HG03060 (cell line): ENCODE results near the gene TELO2.
"Not testable (repeated sequence)": the region's sequence is repeated elsewhere in the genome, so short reads cannot be mapped to it uniquely, and the experiment has no call there.

Experiments used
- ATAC-seq: cut with Tn5 transposase; IDR thresholded peaks from one replicate; pipeline ENCODE4 v1.9.1; 2021; ENCODE audit warnings: low read depth, moderate number of reproducible peaks; ENCODE audit not compliant: unreplicated experiment

Gene TELO2

GRCh38 chr16:1457489-1458245 lies 35.5 kb upstream of the TELO2 start:
- ATAC-seq, result no peak

- no peak for ATAC-seq
Observed at GRCh38 chr16:1458336-1458976, 34.7 kb upstream of the TELO2 start.

GRCh38 chr16:1458977-1459341 lies 34.2 kb upstream of the TELO2 start:
- ATAC-seq, result no peak

- ATAC-seq, result no peak
Observed at GRCh38 chr16:1459967-1460366, 33.2 kb upstream of the TELO2 start.

GRCh38 chr16:1460602-1461138 lies 32.5 kb upstream of the TELO2 start:
- ATAC-seq, result no peak

- ATAC-seq, result no peak
Observed at GRCh38 chr16:1461146-1461545, 32.0 kb upstream of the TELO2 start.

GRCh38 chr16:1464196-1464893 lies 28.8 kb upstream of the TELO2 start:
- no peak for ATAC-seq

GRCh38 chr16:1464894-1465566 lies 28.1 kb upstream of the TELO2 start:
- ATAC-seq, result no peak

- no peak for ATAC-seq
Observed at GRCh38 chr16:1465567-1465915, 27.6 kb upstream of the TELO2 start.

GRCh38 chr16:1466054-1466453 lies 27.1 kb upstream of the TELO2 start:
- no peak for ATAC-seq

GRCh38 chr16:1466968-1467521 lies 26.1 kb upstream of the TELO2 start:
- ATAC-seq, result no peak

- ATAC-seq, result no peak
Observed at GRCh38 chr16:1468426-1468810, 24.7 kb upstream of the TELO2 start.

GRCh38 chr16:1469141-1469540 lies 24.0 kb upstream of the TELO2 start:
- not testable (repeated sequence) for ATAC-seq

GRCh38 chr16:1469693-1470201 lies 23.4 kb upstream of the TELO2 start:
- no peak for ATAC-seq

GRCh38 chr16:1470481-1471251 lies 22.5 kb upstream of the TELO2 start:
- no peak for ATAC-seq

GRCh38 chr16:1471569-1472194 lies 21.5 kb upstream of the TELO2 start:
- no peak for ATAC-seq

- ATAC-seq, result no peak
Observed at GRCh38 chr16:1472974-1473373, 20.2 kb upstream of the TELO2 start.

GRCh38 chr16:1474082-1474795 lies 18.9 kb upstream of the TELO2 start:
- ATAC-seq, result no peak
